ENCODE results near the gene GATC. TPM values are rescaled to one million over a fixed set of nuclear protein-coding genes. Genes with fewer than 3 reads are reported as not detected.

GATC gene
- total and polyA plus RNA-seq, 8 donors = 4.0 to 25.3 (median 13.0) TPM

- intact Hi-C loops (cut with DNase I; ENCODE audit: low total_unique reads) = no loop called here
- Histone ChIP-seq H3K36me3 (peaks cover 5 to 33% (median 31%) of the 10 kb centered on the region in 4 donors), H3K4me3 (peak overlapping the region; percentile 92 to 98 (median 96)), H3K4me1 (peaks cover 17 to 39% (median 30%) of the 10 kb centered on the region in 4 donors), H3K9me3 (no peaks in the 10 kb centered on the region), H3K27me3 (no peaks in the 10 kb centered on the region), H3K27ac (peak overlapping the region; percentile 66 to 93 (median 88))
- DNase-seq = no peak
- TF ChIP-seq EP300 (IDR thresholded peaks at IDR 0.05) (no peak), POLR2A (IDR thresholded peaks at IDR 0.05) (no peak), CTCF (IDR thresholded peaks at IDR 0.05) (no peak)
- WGBS, 5 donors = 11 to 19% (median 19%) methylated on average over 16 to 17 of the region's 17 CpGs
These were observed 49.0 kb downstream of the GATC start for GRCh38 chr12:120495186-120495730.

- H3K27ac ChIP-seq = peak within 1 kb of the TSS; percentile 81 to 93 (median 88)
- H3K27me3 ChIP-seq = no peaks in the 10 kb centered on the region
- peak; percentile 98 for DNase-seq
- 0 to 1% (median 1%) methylated on average over 35 to 53 of the region's 53 CpGs for WGBS, 5 donors
- H3K36me3 ChIP-seq = peaks cover 5 to 33% (median 29%) of the 10 kb centered on the region in 4 donors
- intact Hi-C loops (cut with DNase I; ENCODE audit: low total_unique reads) = no loop called here
- peaks cover 17 to 39% (median 30%) of the 10 kb centered on the region in 4 donors for H3K4me1 ChIP-seq
- TF ChIP-seq POLR2AphosphoS5 (IDR thresholded peaks at IDR 0.05) (peak; percentile 48 to 95 (median 90)), EP300 (IDR thresholded peaks at IDR 0.05) (peak; percentile 66), POLR2A (IDR thresholded peaks at IDR 0.05) (peak in 1 of 4 donors; percentile 58), CTCF (IDR thresholded peaks at IDR 0.05) (peak in 2 of 7 experiments; percentile 29 to 31)
- peak within 1 kb of the TSS; percentile 92 to 98 (median 96) for H3K4me3 ChIP-seq
- no peaks in the 10 kb centered on the region for H3K9me3 ChIP-seq
These were observed 49.6 kb downstream of the GATC start, which contains the start of gene DYNLL1 for GRCh38 chr12:120495731-120496412. DYNLL1 (plus strand) TSS chr12:120496113; CDS start chr12:120496422, 309 bp downstream.

- H3K4me1 ChIP-seq = peaks cover 17 to 39% (median 30%) of the 10 kb centered on the region in 4 donors
- no peaks in the 10 kb centered on the region for H3K9me3 ChIP-seq
- peak overlapping the region; percentile 92 to 98 (median 96) for H3K4me3 ChIP-seq
- WGBS, 5 donors = 0 to 1% (median 1%) methylated on average over 47 of the region's 47 CpGs
- TF ChIP-seq CTCF (IDR thresholded peaks at IDR 0.05) (no peak), POLR2AphosphoS5 (IDR thresholded peaks at IDR 0.05) (no peak), POLR2A (IDR thresholded peaks at IDR 0.05) (no peak), EP300 (IDR thresholded peaks at IDR 0.05) (no peak)
- H3K27me3 ChIP-seq = no peaks in the 10 kb centered on the region
- DNase-seq = peak; percentile 59 to 84
- intact Hi-C loops (cut with DNase I; ENCODE audit: low total_unique reads) = no loop called here
- H3K27ac ChIP-seq = peak overlapping the region; percentile 81 to 93 (median 88)
- H3K36me3 ChIP-seq = peaks cover 5 to 32% (median 27%) of the 10 kb centered on the region in 4 donors
These were observed 50.4 kb downstream of the GATC start for GRCh38 chr12:120496413-120497340.
